Hepatic stellate cell (primary cell): ENCODE data around the gene CDC26.
"Not testable (repeated sequence)": the region's sequence is repeated elsewhere in the genome, so short reads cannot be mapped to it uniquely, and the experiment has no call there.

ENCODE experiments used
- DNase-seq: peaks from one replicate; pipeline ENCODE4 v3.0.0; 2011; ENCODE audit warnings: low spot score

Gene CDC26

DNA sequence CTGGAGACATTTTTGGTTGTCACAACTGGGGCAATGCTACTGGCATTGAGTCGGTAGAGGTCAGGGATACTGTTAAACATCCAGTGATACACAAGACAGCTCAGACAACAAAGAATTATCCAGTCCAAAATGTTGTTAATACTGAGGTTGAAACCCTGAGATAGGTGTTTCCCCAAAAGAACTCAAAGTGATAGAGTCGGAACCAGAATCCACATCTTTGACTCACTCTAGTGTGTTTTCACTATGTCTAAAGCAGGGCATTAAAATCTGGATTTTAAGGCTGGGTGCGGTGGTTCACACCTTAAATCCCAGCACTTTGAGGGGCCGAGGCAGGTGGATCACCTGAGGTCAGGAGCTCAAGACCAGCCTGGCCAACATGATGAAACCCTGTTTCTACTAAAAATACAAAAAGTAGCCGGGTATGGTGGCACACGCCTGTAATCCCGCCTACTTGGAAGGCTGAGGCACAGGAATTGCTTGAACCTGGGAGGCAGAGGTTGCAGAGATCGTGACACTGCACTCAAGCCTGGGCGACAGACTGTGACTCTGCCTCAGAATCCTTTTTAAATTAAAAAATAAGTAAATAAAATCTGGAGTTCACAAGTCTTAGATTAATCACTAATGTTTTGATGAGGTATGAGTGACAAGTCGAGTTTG lies 37.0 kb downstream of the CDC26 start:
- no peak for DNase-seq

GRCh38 chr9:113237026-113237425 lies 38.3 kb downstream of the CDC26 start:
- DNase-seq, result no peak

GRCh38 chr9:113235701-113236255 lies 39.6 kb downstream of the CDC26 start:
- not testable (repeated sequence) for DNase-seq

DNA sequence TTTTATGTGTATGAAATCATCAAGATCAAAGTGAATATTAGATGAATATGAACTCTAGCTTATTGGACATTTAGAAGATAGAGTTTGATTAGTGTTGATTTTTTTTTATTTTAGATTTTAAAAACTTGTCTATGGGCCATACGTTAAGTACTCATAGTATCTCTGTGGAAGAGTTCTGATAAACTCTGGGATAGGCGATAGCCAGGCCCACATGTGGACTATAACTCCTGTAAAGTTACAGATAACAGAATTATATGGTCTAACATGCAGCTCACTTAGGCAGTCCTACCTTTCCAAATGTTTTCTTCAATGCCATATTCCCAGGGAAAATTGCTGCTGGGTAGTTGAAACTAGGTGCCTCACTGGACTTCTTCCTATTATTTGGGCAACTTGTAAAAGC lies 43.7 kb downstream of the CDC26 start:
- no peak for DNase-seq

- DNase-seq, result no peak
Observed at GRCh38 chr9:113228130-113228665, 47.2 kb downstream of the CDC26 start.

- no peak for DNase-seq
Observed at GRCh38 chr9:113227436-113227835, 47.9 kb downstream of the CDC26 start.

DNA sequence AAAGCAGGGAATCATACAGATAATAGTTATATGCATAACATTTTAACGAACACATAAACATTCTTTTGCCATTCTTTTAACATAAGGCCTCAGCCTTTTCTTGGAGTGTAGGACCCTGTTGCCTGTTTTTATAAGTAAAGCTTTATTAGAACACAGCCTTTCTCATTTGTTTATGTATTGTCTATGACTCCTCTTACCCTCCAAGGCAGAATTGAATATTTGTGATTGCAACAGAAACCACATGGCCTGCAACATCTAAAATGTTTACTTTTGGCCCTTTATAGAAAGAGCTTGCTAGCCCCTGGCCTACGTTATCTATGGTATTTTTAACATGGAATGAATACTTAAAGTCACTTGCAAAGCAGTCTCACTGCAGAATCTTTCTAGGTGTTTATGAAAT lies 51.4 kb downstream of the CDC26 start:
- DNase-seq, result peak; percentile 26

DNA sequence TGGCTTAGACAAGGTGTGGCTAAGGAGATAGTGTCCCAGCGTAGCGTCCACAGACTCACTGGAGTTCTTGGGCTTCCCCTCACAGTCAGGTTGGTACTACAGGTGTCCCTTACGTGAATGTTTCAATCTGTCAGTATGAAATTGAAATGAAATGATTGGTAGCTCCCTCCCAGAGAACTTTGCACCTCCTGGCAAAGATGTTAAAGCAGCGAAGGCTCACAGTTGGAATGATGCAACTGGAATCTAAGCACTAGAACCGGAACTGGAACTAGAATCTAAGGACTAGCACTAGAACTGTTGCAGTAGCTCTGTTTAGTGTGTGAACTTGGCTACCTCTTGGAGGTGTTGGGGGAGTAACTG lies 52.9 kb downstream of the CDC26 start:
- DNase-seq, result no peak

GRCh38 chr9:113221800-113222481 lies 53.4 kb downstream of the CDC26 start:
- no peak for DNase-seq

DNA sequence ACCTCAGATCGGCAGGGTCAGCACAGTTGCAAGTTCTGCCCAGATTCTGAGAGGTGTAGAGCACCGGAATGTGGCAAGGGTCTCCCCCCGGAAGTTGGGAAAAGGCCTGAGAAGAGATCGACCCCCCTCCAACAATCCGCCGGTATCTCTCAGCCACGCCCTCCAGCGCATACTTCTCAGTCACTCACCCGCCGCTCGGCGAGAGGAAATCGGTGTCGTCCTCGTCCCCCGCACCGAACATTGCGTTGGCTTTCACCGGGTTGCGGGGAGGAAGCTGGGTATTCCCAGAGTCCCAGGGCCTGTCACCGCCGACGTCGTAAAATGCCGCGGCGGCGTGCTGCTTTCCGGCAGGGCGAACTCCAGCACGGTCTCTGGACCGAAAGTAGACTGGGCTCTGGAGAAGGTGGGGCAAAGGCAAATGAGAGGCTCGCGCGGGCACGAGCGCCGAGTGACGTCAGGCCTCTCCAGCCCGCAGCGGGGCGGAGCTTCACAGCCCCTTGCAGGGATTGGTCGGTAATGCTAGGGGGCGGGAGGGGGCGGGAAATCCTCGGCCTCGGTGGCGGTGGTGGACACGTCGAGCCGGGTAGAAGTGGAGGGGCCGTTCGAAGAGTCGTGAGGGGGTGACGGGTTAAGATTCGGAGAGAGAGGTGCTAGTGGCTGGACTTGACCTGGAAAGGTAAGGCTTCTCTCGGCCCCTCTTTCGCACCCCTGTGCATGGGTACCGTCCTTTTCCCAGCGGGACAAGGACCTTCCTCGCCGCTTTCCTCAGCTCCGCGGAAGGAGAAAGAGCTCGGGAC lies 54.2 kb downstream of the CDC26 start, which contains the start of the genes FKBP15 and SLC31A1:
Gene FKBP15, minus strand, starts transcription at position 275 of the 797 bp plus-strand sequence. Its CDS starts 34 bp downstream, at position 241.
Gene SLC31A1, plus strand, starts transcription at position 542 of the 797 bp plus-strand sequence. CDS start 34,605 bp downstream, outside the sequence.
- DNase-seq, result peak; percentile 98

DNA sequence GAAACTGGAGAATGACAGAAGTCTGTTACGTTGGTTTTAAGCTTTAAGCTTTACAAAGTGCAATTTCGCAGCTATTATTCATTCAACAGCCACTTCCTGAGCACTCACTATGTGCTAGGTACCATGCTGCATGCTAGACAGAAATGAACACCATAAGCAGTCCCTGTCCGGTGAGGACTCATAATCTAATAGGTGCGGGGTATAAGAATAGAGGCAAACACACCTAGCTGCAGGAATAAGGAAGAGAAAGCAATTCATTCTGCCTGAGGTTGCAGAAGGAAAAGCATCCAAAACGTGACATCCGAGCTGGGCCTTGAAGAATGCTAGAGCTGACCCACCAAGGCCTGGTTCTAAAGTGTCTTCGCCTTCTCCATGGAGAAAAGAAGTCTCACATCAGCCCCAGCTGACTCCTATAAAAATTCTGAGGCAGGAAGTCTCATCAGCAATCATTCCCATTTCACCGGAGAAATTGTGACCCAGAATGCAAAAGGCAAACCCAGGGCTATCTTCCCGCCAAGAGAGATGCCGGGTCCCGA lies 54.8 kb downstream of the CDC26 start:
- no peak for DNase-seq

GRCh38 chr9:113219969-113220368 lies 55.4 kb downstream of the CDC26 start:
- DNase-seq, result peak; percentile 54

GRCh38 chr9:113219186-113219936 lies 56.0 kb downstream of the CDC26 start:
- no peak for DNase-seq
